GM18517 (cell line): Measurements from ENCODE around the gene C14orf132.
"Not testable (repeated sequence)": the region's sequence is repeated elsewhere in the genome, so short reads cannot be mapped to it uniquely, and the experiment has no call there.

ENCODE experiments used
- ATAC-seq: cut with Tn5 transposase; IDR thresholded peaks from one replicate; pipeline ENCODE4 v1.9.1; 2021; ENCODE audit warnings: mild to moderate bottlenecking, moderate library complexity; ENCODE audit not compliant: unreplicated experiment

Gene C14orf132

GRCh38 chr14:96038920-96039632 lies at the start of gene C14orf132:
C14orf132 (plus strand) TSS chr14:96039362; CDS start chr14:96039501, 139 bp downstream.
- no peak for ATAC-seq

- no peak for ATAC-seq
Measured at GRCh38 chr14:95993768-95994592, 45.2 kb upstream of the C14orf132 start.

- no peak for ATAC-seq
Measured at GRCh38 chr14:95994593-95994928, 44.6 kb upstream of the C14orf132 start.

DNA sequence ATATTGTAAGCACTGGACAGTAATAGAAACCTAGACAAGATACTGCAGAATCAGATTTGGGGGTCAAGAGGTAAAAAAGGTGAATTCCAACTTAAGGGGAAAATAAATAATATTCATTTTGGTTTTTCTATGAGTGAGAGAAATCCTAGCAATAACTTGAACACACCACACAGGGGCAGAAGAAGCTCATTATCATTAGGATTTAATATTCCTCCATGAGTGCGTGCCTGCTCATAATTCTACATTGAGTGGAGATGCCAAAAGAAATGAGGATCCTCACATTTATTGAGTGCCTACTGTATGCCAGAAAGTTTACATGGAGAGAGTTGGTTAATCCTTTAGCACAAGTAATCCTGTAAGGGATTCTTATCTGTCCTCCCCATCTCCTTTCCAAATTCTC lies 40.5 kb upstream of the C14orf132 start:
- ATAC-seq, result no peak

DNA sequence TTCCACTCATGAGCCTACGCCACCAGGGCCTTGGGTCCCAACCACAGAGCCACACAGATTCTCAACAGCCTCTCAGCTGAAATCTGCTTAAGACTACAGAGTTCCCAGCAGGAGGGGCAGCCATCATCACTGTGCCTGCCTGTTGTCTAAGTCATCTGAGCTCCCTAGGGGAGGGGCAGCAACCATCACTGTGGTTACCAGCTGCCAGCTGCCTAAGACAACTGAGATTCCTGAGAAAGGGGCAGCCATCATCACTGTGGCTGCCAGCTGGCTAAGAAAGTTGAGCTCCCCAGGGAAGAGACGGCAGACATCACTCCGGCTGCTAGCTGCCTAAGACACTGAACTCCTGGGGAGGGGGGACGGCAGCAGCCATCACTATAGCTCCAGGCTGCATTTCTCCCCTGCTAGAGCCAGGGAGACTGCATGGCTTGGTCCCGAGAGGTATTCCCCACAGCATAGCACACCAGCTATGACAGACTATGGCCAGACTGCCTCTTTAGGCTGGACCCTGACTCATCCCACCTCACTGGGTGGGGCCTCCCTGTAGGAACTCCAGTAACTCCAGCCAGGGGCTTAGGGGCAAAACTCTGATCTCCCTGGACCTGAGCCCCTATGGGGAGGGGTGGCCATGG lies 37.2 kb upstream of the C14orf132 start:
- no peak for ATAC-seq

GRCh38 chr14:96002498-96002884 lies 36.7 kb upstream of the C14orf132 start:
- no peak for ATAC-seq

GRCh38 chr14:96011131-96011530 lies 28.0 kb upstream of the C14orf132 start:
- no peak for ATAC-seq

DNA sequence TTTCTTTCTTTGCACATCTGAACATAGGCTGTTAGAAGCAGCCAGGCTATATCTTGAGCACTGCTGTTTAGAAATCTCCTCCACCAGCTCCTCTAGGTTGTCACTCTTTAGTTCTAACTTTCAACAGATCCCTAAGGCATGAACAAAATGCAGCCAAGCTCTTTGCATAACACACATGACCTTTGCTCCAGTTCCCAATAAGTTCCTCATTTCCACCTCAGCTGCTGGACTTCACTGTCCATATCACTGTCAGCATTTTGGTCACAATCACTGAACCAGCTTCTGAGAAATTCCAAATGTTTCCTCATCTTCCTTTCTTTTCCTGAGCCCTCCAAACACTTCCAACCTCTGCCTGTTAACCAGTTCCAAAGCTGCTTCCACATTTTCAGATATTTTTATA lies 27.6 kb upstream of the C14orf132 start:
- no peak for ATAC-seq

- ATAC-seq, result not testable (repeated sequence)
Measured at GRCh38 chr14:96012757-96013156, 26.4 kb upstream of the C14orf132 start.

DNA sequence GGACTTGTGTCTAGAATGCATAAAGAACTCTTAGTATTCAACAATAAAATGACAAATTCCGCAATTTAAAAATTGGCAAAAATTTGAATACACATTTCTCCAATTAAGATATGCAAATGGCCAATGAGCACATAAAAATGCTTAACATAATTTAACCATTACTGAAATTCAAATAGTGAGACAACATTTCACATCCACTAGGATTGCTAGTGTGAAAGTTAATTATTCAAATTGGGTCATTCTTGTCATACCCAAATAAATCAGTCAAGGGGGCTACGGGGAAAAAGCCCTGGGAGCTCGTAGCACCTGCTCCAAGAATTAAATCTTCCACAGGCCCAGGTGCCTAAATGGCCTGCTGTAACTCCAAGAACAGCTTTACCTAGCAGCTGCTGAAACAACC lies 25.0 kb upstream of the C14orf132 start:
- ATAC-seq, result no peak

- no peak for ATAC-seq
Measured at GRCh38 chr14:96016501-96017160, 22.5 kb upstream of the C14orf132 start.

DNA sequence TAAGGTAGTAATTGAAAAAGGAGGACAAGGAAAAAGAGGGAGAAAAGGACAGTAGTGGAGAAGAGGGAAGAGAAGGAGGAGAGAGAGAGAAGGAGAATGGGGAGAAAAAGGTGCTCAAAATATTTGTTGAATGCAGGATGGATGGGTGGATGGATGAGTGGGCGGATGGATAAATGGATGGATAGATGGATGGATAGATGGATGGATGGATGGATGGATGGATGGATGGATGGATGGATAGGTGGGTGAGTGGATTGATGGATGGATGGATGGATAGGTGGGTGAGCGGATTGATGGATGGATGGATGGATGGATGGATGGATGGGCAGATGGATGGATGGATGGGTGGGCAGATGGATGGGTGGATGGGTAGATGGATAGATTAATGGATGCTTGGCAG lies 21.3 kb upstream of the C14orf132 start:
- no peak for ATAC-seq

GRCh38 chr14:96027431-96028355 lies 11.5 kb upstream of the C14orf132 start:
- ATAC-seq, result no peak

GRCh38 chr14:96029089-96029645 lies 10.0 kb upstream of the C14orf132 start:
- ATAC-seq, result no peak

DNA sequence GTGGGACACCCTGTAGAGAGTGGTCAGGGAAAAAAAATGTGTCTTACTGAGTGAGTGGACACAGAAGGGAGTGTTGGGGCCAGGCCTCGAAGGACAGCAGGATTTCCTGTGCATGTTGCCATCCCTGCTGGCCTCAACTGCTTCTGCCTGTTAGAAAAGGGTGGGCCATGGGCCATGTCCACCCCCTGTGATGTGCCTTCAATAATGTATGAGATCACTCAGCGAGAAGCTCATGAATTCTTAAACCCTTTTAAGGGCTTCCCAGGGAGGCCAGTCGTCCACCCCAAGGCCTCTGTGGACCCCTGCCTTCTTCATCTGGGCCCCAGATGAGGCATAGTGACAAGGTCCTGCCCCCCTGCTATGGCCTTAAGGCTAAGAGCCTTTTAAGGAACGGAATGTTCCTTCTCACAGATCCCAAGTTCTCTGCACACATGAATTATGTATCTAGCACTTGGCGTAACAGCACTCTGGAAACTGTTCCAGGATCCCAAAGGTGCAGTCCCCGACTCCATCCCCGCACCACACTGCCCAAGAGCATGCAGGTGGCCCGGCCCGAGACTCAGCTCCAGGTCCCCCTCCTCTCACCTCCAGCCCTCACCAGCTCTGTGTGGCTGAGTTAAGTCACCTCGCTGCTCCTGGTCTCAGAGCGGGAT lies 8.9 kb upstream of the C14orf132 start:
- ATAC-seq, result no peak

GRCh38 chr14:96031691-96032090 lies 7.5 kb upstream of the C14orf132 start:
- ATAC-seq, result no peak

GRCh38 chr14:96035456-96035855 lies 3.7 kb upstream of the C14orf132 start:
- ATAC-seq, result no peak

DNA sequence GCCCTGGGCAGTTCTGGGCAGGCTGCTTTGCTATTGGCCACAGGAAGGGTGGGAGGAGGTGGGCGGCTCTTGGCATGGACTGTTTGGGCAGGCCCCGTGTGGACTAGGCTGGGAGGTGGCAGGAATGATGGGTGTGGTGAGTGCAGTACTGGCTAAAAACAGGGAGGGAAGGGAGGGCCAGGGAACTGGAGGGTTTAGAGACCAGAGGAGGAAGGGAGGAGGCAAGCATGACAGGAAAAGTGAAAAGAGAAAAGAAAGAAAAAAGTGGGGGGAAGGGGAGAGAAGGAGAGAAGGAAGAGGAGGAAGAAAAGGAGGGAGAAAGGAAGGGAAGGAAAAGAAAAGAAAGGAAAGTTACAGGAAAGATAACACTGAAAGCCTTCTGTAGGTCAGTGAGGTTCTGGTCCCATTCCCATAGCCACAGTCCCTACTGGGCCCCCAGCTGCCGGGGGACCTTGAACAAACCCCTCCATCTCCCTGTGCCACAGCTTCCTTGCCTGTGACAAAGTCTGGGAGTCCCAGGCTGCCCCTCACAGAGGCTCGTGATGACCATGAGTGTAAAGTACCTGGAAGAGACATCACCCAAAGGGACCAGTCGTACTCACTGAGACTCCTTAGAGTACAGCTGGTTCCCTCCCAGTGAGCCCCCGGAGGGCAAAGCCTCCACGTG lies 1.1 kb upstream of the C14orf132 start:
- ATAC-seq, result no peak

GRCh38 chr14:96038558-96038919 lies 623 bp upstream of the C14orf132 start:
- ATAC-seq, result no peak
